ENCODE measurements around the gene RAB11FIP4.
"Not testable (repeated sequence)": the region's sequence is repeated elsewhere in the genome, so short reads cannot be mapped to it uniquely, and the experiment has no call there.

RAB11FIP4 gene

GRCh38 chr17:31391496-31391949, at the start of gene RAB11FIP4:
Gene RAB11FIP4, plus strand, starts transcription at chr17:31391675. Its CDS starts 178 bp downstream, at chr17:31391853.
- DNase-seq (ENCODE audit: low read depth), result no peak

- DNase-seq (ENCODE audit: low read depth), result not testable (repeated sequence)
Measured at GRCh38 chr17:31345191-31345747, 46.2 kb upstream of the RAB11FIP4 start.

GRCh38 chr17:31349454-31349853, 42.0 kb upstream of the RAB11FIP4 start:
- DNase-seq (ENCODE audit: low read depth), result no peak

- DNase-seq (ENCODE audit: low read depth), result no peak
Measured at GRCh38 chr17:31355935-31356334, 35.5 kb upstream of the RAB11FIP4 start.

GRCh38 chr17:31357091-31357490, 34.4 kb upstream of the RAB11FIP4 start:
- no peak for DNase-seq (ENCODE audit: low read depth)

GRCh38 chr17:31357839-31358394, 33.6 kb upstream of the RAB11FIP4 start:
- no peak for DNase-seq (ENCODE audit: low read depth)

GRCh38 chr17:31364012-31364411, 27.5 kb upstream of the RAB11FIP4 start:
- no peak for DNase-seq (ENCODE audit: low read depth)

- DNase-seq (ENCODE audit: low read depth), result no peak
Measured at GRCh38 chr17:31366088-31366487, 25.4 kb upstream of the RAB11FIP4 start.

GRCh38 chr17:31369266-31369665, 22.2 kb upstream of the RAB11FIP4 start:
- no peak for DNase-seq (ENCODE audit: low read depth)

GRCh38 chr17:31371511-31372097, 19.9 kb upstream of the RAB11FIP4 start:
- DNase-seq (ENCODE audit: low read depth), result no peak

- no peak for DNase-seq (ENCODE audit: low read depth)
Measured at GRCh38 chr17:31373150-31374093, 18.1 kb upstream of the RAB11FIP4 start.

- DNase-seq (ENCODE audit: low read depth), result no peak
Measured at GRCh38 chr17:31374094-31374447, 17.4 kb upstream of the RAB11FIP4 start.

- DNase-seq (ENCODE audit: low read depth), result no peak
Measured at GRCh38 chr17:31374503-31374902, 17.0 kb upstream of the RAB11FIP4 start.

- DNase-seq (ENCODE audit: low read depth), result no peak
Measured at GRCh38 chr17:31378638-31379037, 12.8 kb upstream of the RAB11FIP4 start.

GRCh38 chr17:31379597-31380205, 11.8 kb upstream of the RAB11FIP4 start:
- no peak for DNase-seq (ENCODE audit: low read depth)

- no peak for DNase-seq (ENCODE audit: low read depth)
Measured at GRCh38 chr17:31381165-31381668, 10.3 kb upstream of the RAB11FIP4 start.

GRCh38 chr17:31382668-31383275, 8.7 kb upstream of the RAB11FIP4 start:
- DNase-seq (ENCODE audit: low read depth), result not testable (repeated sequence)

GRCh38 chr17:31383488-31383887, 8.0 kb upstream of the RAB11FIP4 start:
- DNase-seq (ENCODE audit: low read depth), result not testable (repeated sequence)

- no peak for DNase-seq (ENCODE audit: low read depth)
Measured at GRCh38 chr17:31385428-31386285, 5.8 kb upstream of the RAB11FIP4 start.

GRCh38 chr17:31386542-31387075, 4.9 kb upstream of the RAB11FIP4 start:
- no peak for DNase-seq (ENCODE audit: low read depth)
